ENCODE measurements around the gene SMARCC2.

GRCh38 chr12:56124133-56124532 lies 65.2 kb downstream of the SMARCC2 start:
- no peak for TF ChIP-seq CTCF (IDR thresholded peaks at IDR 0.05; ENCODE audit: low read depth, low read length)
- no peak for TF ChIP-seq EZH2phosphoT487 (IDR thresholded peaks at IDR 0.05; ENCODE audit: low read depth)
